Measurements from ENCODE around the gene DAPK1.
A peak's percentile ranks its signal among the peaks of the same experiment; 100 is the strongest.

Gene DAPK1

GRCh38 chr9:87564791-87565241 is 67.1 kb downstream of the DAPK1 start:
- DNase-seq = no peak
- Histone ChIP-seq H3K27ac (no peak overlapping the region), H3K27me3 (no peaks in the 10 kb centered on the region), H3K4me1 (peaks cover 0 to 42% (median 12%) of the 10 kb centered on the region in 4 donors), H3K9me3 (no peaks in the 10 kb centered on the region), H3K4me3 (no peak overlapping the region), H3K36me3 (no peaks in the 10 kb centered on the region)
- TF ChIP-seq CTCF (IDR thresholded peaks at IDR 0.05) = no peak
- intact Hi-C loops (cut with DNase I; ENCODE audit: low total_unique reads) = no loop called here

GRCh38 chr9:87567001-87567400 is 69.3 kb downstream of the DAPK1 start:
- H3K27ac ChIP-seq = no peak overlapping the region
- no peaks in the 10 kb centered on the region for H3K36me3 ChIP-seq
- no peak overlapping the region for H3K4me3 ChIP-seq
- no peaks in the 10 kb centered on the region for H3K27me3 ChIP-seq
- no peak for DNase-seq
- intact Hi-C loops (cut with DNase I; ENCODE audit: low total_unique reads) = no loop called here
- TF ChIP-seq CTCF (IDR thresholded peaks at IDR 0.05) = no peak
- H3K9me3 ChIP-seq = no peaks in the 10 kb centered on the region
- H3K4me1 ChIP-seq = peaks cover 0 to 50% (median 16%) of the 10 kb centered on the region in 4 donors

DNA sequence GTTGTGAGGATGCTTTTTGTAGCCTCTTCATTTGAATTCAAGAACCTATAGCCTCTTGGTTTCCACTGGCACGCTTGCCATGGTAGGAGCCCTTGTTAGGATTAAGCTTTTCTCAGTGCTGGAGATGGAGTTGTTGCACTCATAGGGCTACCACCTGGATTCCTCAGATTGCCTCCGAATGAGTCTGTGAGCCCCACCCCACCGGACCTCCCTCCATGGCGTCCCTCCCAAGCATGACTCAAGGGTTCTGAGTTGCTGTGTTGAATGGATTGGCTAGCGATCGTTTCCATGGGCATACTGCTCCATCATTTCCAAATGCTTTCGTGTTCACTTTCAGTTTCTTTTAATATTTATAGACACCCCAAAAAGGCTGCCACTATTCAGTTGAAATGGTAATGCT is 69.9 kb downstream of the DAPK1 start:
- no peaks in the 10 kb centered on the region for H3K27me3 ChIP-seq
- no peaks in the 10 kb centered on the region for H3K36me3 ChIP-seq
- no peaks in the 10 kb centered on the region for H3K9me3 ChIP-seq
- H3K4me1 ChIP-seq = peaks cover 0 to 50% (median 16%) of the 10 kb centered on the region in 4 donors
- peak overlapping the region in 1 of 2 donors; percentile 20 for H3K4me3 ChIP-seq
- no peak overlapping the region for H3K27ac ChIP-seq
- intact Hi-C loops (cut with DNase I; ENCODE audit: low total_unique reads) = no loop called here
- DNase-seq = peak in 1 of 2 donors; percentile 31
- no peak for TF ChIP-seq CTCF (IDR thresholded peaks at IDR 0.05)

GRCh38 chr9:87567983-87568382 is 70.3 kb downstream of the DAPK1 start:
- H3K36me3 ChIP-seq = no peaks in the 10 kb centered on the region
- H3K4me3 ChIP-seq = peak overlapping the region in 1 of 2 donors; percentile 20
- no peak overlapping the region for H3K27ac ChIP-seq
- DNase-seq = no peak
- no peak for TF ChIP-seq CTCF (IDR thresholded peaks at IDR 0.05)
- no peaks in the 10 kb centered on the region for H3K9me3 ChIP-seq
- no peaks in the 10 kb centered on the region for H3K27me3 ChIP-seq
- H3K4me1 ChIP-seq = peaks cover 0 to 50% (median 16%) of the 10 kb centered on the region in 4 donors
- intact Hi-C loops (cut with DNase I; ENCODE audit: low total_unique reads) = no loop called here

DNA sequence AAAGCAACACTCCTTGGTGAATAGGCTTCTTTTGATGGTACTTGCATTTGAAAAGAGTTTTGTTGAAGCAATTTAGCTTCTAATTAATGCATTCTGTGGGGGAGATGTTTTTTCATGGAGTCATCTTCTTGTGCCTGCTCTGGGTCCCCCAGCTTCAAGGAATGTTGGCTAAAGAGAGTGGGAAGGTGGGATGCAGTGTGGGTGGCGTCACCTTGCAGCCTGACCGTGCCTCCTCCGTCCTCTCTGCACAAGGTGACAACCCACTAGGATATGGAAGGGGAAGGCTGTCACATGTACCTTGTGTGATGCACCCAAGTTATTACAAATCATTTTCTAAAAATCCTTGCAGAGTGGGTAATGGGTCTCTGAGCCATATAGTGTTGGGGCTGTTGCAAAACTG is 70.7 kb downstream of the DAPK1 start:
- intact Hi-C loops (cut with DNase I; ENCODE audit: low total_unique reads) = no loop called here
- DNase-seq = no peak
- H3K4me1 ChIP-seq = peaks cover 0 to 50% (median 16%) of the 10 kb centered on the region in 4 donors
- no peaks in the 10 kb centered on the region for H3K27me3 ChIP-seq
- TF ChIP-seq CTCF (IDR thresholded peaks at IDR 0.05) = no peak
- H3K36me3 ChIP-seq = no peaks in the 10 kb centered on the region
- H3K9me3 ChIP-seq = no peaks in the 10 kb centered on the region
- H3K27ac ChIP-seq = no peak overlapping the region
- no peak overlapping the region for H3K4me3 ChIP-seq

- no peak overlapping the region for H3K4me3 ChIP-seq
- no peak for TF ChIP-seq CTCF (IDR thresholded peaks at IDR 0.05)
- no peaks in the 10 kb centered on the region for H3K9me3 ChIP-seq
- H3K4me1 ChIP-seq = peaks cover 0 to 49% (median 16%) of the 10 kb centered on the region in 4 donors
- intact Hi-C loops (cut with DNase I; ENCODE audit: low total_unique reads) = no loop called here
- no peak for DNase-seq
- no peaks in the 10 kb centered on the region for H3K27me3 ChIP-seq
- H3K36me3 ChIP-seq = no peaks in the 10 kb centered on the region
- H3K27ac ChIP-seq = no peak overlapping the region
These were observed 71.4 kb downstream of the DAPK1 start for GRCh38 chr9:87569008-87569509.

Data from tibial artery (tissue), 4 donors.